Fibroblast of mammary gland (primary cell): ENCODE results near the gene EFCAB6.

ENCODE experiments used
- DNase-seq: peaks from one replicate; pipeline ENCODE4 v3.0.0-alpha.2; 2010; ENCODE audit warnings: low read depth
- H3K4me3 ChIP-seq: 2 replicates; pipeline ENCODE4 v1.5.1; 2011; ENCODE audit warnings: low read depth, mild to moderate bottlenecking, low read length, moderate library complexity; ENCODE audit not compliant: control insufficient read depth
- TF ChIP-seq, protein P1 (sequence below): conservative IDR thresholded peaks from 2 replicates; pipeline ENCODE4 v1.5.1; 2011; ENCODE audit warnings: low read depth, low read length, inconsistent platforms; ENCODE audit not compliant: control insufficient read depth, insufficient read depth

EFCAB6 gene

DNA sequence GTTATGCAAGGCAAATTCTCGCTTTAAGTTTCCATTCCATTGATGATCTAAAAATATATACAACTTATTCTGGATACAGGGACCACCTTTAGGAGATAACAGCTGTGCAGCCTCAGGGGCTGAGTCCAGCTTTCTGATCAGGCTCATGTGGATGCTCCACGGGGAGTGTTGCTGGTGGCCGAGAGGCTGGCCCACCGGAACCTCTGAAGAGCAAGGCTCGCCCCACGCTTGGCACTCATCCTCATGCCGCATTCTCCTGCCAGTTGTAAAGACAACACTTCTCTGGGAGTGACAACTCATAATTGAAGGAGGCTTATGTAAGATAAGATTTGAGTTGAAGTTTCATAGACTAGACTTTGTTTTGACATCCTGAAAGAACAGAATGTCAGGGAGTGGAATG is 276.8 kb downstream of the EFCAB6 start:
- DNase-seq: no peak
- H3K4me3 ChIP-seq: no peak overlapping the region
- TF ChIP-seq, protein P1, sequence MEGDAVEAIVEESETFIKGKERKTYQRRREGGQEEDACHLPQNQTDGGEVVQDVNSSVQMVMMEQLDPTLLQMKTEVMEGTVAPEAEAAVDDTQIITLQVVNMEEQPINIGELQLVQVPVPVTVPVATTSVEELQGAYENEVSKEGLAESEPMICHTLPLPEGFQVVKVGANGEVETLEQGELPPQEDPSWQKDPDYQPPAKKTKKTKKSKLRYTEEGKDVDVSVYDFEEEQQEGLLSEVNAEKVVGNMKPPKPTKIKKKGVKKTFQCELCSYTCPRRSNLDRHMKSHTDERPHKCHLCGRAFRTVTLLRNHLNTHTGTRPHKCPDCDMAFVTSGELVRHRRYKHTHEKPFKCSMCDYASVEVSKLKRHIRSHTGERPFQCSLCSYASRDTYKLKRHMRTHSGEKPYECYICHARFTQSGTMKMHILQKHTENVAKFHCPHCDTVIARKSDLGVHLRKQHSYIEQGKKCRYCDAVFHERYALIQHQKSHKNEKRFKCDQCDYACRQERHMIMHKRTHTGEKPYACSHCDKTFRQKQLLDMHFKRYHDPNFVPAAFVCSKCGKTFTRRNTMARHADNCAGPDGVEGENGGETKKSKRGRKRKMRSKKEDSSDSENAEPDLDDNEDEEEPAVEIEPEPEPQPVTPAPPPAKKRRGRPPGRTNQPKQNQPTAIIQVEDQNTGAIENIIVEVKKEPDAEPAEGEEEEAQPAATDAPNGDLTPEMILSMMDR: no peak

DNA sequence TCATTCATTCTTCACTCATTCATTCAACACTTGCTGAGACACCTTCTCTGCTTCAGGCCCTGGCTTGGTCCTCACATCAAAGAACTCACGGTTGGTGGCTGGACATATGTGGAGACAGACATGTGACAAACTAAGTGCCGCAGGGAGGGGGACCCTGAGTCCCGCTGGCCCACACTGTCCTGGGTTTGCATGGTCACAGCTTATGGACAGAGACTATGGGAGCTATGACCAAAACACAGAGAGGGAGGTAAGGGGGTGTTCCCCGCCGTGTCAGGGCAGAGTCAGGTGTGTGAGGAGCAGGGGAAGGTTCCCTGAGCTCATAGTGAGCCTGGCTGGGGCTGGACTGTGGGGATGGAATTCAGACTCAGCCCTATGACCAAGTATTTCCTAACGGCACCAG is 277.2 kb downstream of the EFCAB6 start:
- no peak for DNase-seq
- TF ChIP-seq, protein P1: no peak
- H3K4me3 ChIP-seq: no peak overlapping the region

DNA sequence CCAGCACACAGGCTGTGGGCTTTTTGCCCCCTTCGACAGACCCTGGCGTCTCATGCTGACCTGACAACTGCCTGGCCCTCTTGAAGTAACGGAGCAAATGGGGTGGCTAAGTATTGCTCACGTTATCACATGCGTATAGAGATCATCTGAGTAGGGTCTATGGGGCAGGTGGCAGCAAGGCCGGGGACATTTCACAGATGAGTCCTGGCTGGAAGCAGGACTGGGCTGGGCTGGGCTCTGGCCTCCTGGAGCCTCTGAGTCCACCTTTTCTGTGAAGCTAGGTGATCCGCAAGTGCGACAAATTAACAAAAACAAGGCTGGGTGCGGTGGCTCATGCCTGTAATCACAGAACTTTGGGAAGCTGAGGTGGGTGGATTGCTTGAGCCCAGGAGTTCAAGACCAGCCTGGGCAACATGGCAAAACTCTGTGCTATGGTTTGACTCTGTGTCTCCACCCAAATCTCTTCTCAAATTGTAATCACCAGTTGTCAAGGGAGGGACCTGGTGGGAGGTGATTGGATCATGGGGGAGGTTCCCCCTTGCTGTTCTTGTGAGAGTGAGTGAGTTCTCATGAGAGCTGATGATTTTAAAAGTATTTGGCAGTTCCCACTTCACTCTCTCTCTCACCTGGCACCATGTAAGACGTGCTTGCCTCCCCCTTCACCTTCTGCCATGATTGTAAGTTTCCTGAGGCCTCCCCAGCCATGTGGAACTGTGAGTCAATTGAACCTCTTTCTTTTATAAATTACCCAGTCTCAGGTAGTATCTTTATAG is 278.3 kb downstream of the EFCAB6 start:
- no peak overlapping the region for H3K4me3 ChIP-seq
- TF ChIP-seq, protein P1: no peak
- no peak for DNase-seq

DNA sequence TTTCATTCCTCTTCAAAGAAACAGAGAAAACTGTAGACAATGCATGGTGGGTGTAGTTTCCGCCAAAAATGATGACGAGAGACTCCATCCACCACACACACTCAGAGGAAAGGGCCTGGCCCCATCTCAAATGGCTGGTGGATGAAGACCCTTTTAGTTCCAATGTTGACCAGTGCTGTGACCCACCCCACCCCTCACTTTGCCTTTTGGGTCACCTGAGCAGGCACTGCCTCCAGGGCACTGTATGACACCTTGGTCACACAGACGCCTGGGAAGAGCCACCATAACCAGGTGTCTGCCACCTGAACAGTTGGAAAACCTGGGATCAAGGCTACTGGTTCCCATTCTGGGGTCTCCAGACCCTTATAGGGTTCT is 279.0 kb downstream of the EFCAB6 start:
- TF ChIP-seq, protein P1: no peak
- H3K4me3 ChIP-seq: no peak overlapping the region
- DNase-seq: no peak

DNA sequence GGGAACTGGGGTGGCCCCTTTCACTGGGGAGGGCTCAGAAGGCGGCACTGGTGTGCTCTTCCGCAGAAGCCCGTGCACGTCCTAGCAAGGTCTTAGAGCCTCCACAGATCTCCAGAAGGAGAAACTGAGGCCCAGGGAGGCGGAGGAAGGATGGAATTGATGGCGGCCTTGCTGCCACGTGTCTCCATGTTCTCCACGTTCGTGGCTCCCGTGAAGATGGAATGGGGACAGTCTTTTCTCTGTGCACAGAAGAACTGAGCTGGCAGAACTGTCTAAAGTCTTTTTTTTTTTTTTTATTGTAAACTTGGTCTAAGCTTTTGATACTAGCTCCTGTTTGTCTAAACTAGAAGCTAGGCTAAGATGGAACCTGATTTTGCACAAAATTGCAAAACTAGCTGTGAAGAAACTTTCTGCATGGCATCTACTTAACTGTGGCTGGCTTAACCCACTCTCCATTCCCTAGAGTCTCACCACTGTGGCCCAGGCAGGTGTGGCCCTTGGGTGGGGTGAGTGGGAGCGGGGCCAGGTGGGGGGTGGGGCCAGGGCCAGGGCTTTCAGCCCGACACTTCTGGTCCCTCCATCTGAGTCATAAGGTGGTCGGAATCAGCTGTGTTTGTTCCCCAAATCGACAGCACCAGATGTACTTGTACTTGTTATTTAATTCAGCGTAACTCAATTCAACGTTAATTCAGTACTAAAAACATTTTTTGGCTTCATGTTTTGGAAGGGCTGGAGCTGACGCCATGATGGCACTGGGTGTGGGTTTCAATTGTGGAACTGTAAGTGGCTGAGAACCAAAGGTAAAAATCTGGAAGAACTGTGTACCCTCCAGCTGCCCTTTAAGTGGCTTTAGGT is 279.6 kb downstream of the EFCAB6 start:
- TF ChIP-seq, protein P1: no peak
- no peak overlapping the region for H3K4me3 ChIP-seq
- no peak for DNase-seq

DNA sequence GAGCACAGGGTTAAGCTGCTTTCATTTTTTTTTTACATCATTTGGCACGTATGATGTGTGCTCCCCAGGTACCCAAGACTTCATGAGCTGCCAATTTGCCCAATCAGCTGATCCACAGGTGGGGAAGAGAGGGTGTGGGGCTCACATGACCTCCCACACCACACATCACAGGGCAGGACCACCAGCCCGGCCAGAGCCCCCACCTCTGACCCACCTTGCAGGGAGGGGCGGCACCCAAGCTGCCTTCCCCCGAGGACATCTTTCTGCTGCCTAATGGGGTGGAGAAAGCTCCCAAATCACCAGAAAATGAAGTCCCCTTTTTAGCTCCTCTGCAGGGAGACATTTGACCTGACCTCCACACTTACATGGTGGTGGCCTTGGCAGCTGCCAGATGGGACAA is 280.5 kb downstream of the EFCAB6 start:
- DNase-seq: no peak
- TF ChIP-seq, protein P1: no peak
- H3K4me3 ChIP-seq: no peak overlapping the region
